Neural progenitor cell (in vitro differentiated cells): ENCODE data around the gene ZXDC. TPM values are rescaled to one million over a fixed set of nuclear protein-coding genes. Genes with fewer than 3 reads are reported as not detected.

Source experiments
- DNase-seq: peaks from one replicate; pipeline ENCODE4 v3.0.0-alpha.2; 2016; ENCODE audit warnings: low spot score
- H2AFZ ChIP-seq: fragments of 200-600 bp; sonication (generic); replicated peaks from 2 replicates; pipeline ENCODE4 v1.6.1; 2016; ENCODE audit warnings: antibody characterized with exemption
- H3F3A ChIP-seq: fragments of 200-600 bp; sonication (generic); 2 replicates; pipeline ENCODE4 v1.6.1; 2016; ENCODE audit warnings: antibody characterized with exemption, low read depth
- H3K27ac ChIP-seq: fragments of 200-600 bp; sonication (generic); 2 replicates; pipeline ENCODE4 v1.5.1; 2016; ENCODE audit warnings: mild to moderate bottlenecking
- H3K27me3 ChIP-seq: fragments of 200-600 bp; sonication (generic); 2 replicates; pipeline ENCODE4 v1.6.1; 2016; ENCODE audit warnings: mild to moderate bottlenecking, moderate library complexity
- H3K36me3 ChIP-seq: fragments of 200-600 bp; sonication (generic); 2 replicates; pipeline ENCODE4 v1.5.1; 2016
- H3K4me1 ChIP-seq: fragments of 200-600 bp; sonication (generic); 2 replicates; pipeline ENCODE4 v1.6.1; 2016; ENCODE audit warnings: mixed run types
- H3K4me2 ChIP-seq: fragments of 200-600 bp; sonication (generic); 2 replicates; pipeline ENCODE4 v1.6.1; 2016
- H3K4me3 ChIP-seq: fragments of 200-600 bp; sonication (generic); 2 replicates; pipeline ENCODE4 v1.5.1; 2016
- H3K79me2 ChIP-seq: fragments of 200-600 bp; sonication (generic); 2 replicates; pipeline ENCODE4 v1.6.1; 2016; ENCODE audit warnings: low read depth
- H3K9ac ChIP-seq: fragments of 200-600 bp; sonication (generic); 2 replicates; pipeline ENCODE4 v1.6.1; 2016
- H3K9me3 ChIP-seq: fragments of 200-600 bp; sonication (generic); 2 replicates; pipeline ENCODE4 v1.5.1; 2016; ENCODE audit warnings: low read depth
- H4K20me1 ChIP-seq: fragments of 200-600 bp; sonication (generic); 2 replicates; pipeline ENCODE4 v1.6.1; 2016; ENCODE audit warnings: low read depth
- H3K27ac Mint-ChIP-seq: 3 replicates; pipeline ENCODE4 v1.8.0; 2021; ENCODE audit warnings: mixed read lengths
- H3K27me3 Mint-ChIP-seq: 2 replicates; pipeline ENCODE4 v1.8.0; 2022; ENCODE audit warnings: low read depth, mild to moderate bottlenecking, inconsistent platforms, moderate library complexity, mixed read lengths; ENCODE audit not compliant: insufficient read depth
- H3K36me3 Mint-ChIP-seq: 3 replicates; pipeline ENCODE4 v1.8.0; 2021; ENCODE audit warnings: mixed read lengths
- H3K4me1 Mint-ChIP-seq: 3 replicates; pipeline ENCODE4 v1.8.0; 2021; ENCODE audit warnings: mixed read lengths
- H3K4me3 Mint-ChIP-seq: 3 replicates; pipeline ENCODE4 v1.8.0; 2021; ENCODE audit warnings: mild to moderate bottlenecking, moderate library complexity, mixed read lengths
- H3K9me3 Mint-ChIP-seq: 3 replicates; pipeline ENCODE4 v1.8.0; 2020; ENCODE audit warnings: mixed read lengths
- CTCF ChIP-seq: fragments of 200-600 bp; sonication (generic); IDR thresholded peaks from 2 replicates; pipeline ENCODE4 v1.5.1; 2017; ENCODE audit warnings: antibody characterized with exemption, mild to moderate bottlenecking
- EZH2 ChIP-seq: fragments of 200-600 bp; sonication (generic); IDR thresholded peaks from 2 replicates; pipeline ENCODE4 v1.6.1; 2017; ENCODE audit warnings: antibody characterized with exemption, mild to moderate bottlenecking, moderate library complexity
- EZH2phosphoT487 ChIP-seq: fragments of 200-600 bp; sonication (generic); IDR thresholded peaks from 2 replicates; pipeline ENCODE4 v1.6.1; 2017; ENCODE audit warnings: antibody characterized with exemption
- total RNA-seq: library from RNA; depleted of rRNA; stranded (reverse); fragments of >200 nt; gene quantifications from 2 replicates; pipeline ENCODE4 v1.2.3, GENCODE V29; 2015; ENCODE audit warnings: low replicate concordance

Gene ZXDC
- total RNA-seq, 1 donor from 2014 or later = 12.4 TPM

GRCh38 chr3:126508564-126508964 lies 32.9 kb upstream of the ZXDC start:
- Histone ChIP-seq H3K4me1 (no peaks in the 10 kb centered on the region), H3K27ac (no peak overlapping the region), H3K9me3 (no peaks in the 10 kb centered on the region), H4K20me1 (no peaks in the 10 kb centered on the region), H2AFZ (no peak overlapping the region), H3K36me3 (no peaks in the 10 kb centered on the region), H3K4me2 (no peak overlapping the region), H3K9ac (no peak overlapping the region), H3K4me3 (no peak overlapping the region), H3K79me2 (no peaks in the 10 kb centered on the region), H3F3A (no peaks in the 10 kb centered on the region), H3K27me3 (no peaks in the 10 kb centered on the region)
- Mint-ChIP-seq H3K36me3 (no peaks in the 10 kb centered on the region), H3K4me3 (no peak overlapping the region), H3K27ac (no peak overlapping the region), H3K4me1 (peaks cover 12% of the 10 kb centered on the region), H3K27me3 (peaks cover 2% of the 10 kb centered on the region), H3K9me3 (no peaks in the 10 kb centered on the region)
- DNase-seq = no peak
- TF ChIP-seq EZH2phosphoT487 = no peak
- TF ChIP-seq CTCF = no peak
- TF ChIP-seq EZH2 = no peak

- Histone ChIP-seq H3K9ac (no peak overlapping the region), H3K4me2 (no peak overlapping the region), H3K27ac (no peak overlapping the region), H3F3A (no peaks in the 10 kb centered on the region), H3K4me1 (no peaks in the 10 kb centered on the region), H3K79me2 (no peaks in the 10 kb centered on the region), H3K4me3 (no peak overlapping the region), H4K20me1 (no peaks in the 10 kb centered on the region), H3K36me3 (no peaks in the 10 kb centered on the region), H3K27me3 (no peaks in the 10 kb centered on the region), H3K9me3 (no peaks in the 10 kb centered on the region), H2AFZ (no peak overlapping the region)
- no peak for DNase-seq
- Mint-ChIP-seq H3K4me1 (peaks cover 12% of the 10 kb centered on the region), H3K4me3 (no peak overlapping the region), H3K27me3 (peaks cover 2% of the 10 kb centered on the region), H3K27ac (no peak overlapping the region), H3K9me3 (no peaks in the 10 kb centered on the region), H3K36me3 (no peaks in the 10 kb centered on the region)
- TF ChIP-seq EZH2 (no peak), CTCF (no peak)
Measured at GRCh38 chr3:126507886-126508285, 32.2 kb upstream of the ZXDC start.

DNA sequence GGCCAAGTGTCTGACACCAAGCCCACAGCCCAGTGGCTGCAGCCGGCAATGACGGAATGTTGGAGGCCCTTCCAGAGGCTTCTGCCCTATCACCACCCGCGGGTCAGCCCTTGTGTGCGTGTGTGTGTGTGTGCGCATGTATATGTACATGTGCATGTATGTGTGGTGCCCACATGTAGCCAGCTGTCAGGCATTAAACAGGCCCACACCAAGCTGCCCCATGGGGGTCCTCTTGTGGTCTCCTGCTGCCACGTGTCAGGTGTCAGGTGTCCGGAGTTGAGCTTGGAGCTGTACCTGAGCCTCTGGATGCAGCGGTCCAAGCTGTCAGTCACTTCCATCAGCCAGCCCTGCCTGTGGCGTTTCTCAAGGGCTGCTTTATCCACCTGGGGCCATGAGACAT lies 28.0 kb upstream of the ZXDC start:
- peaks cover 15% of the 10 kb centered on the region for H3K4me1 ChIP-seq
- H3K79me2 ChIP-seq = no peaks in the 10 kb centered on the region
- peaks cover 12% of the 10 kb centered on the region for H3K4me1 Mint-ChIP-seq
- H3K27ac ChIP-seq = no peak overlapping the region
- no peak overlapping the region for H3K4me3 ChIP-seq
- no peak overlapping the region for H3K4me3 Mint-ChIP-seq
- H3K4me2 ChIP-seq = no peak overlapping the region
- no peak overlapping the region for H3K9ac ChIP-seq
- no peak for DNase-seq
- no peaks in the 10 kb centered on the region for H3K9me3 Mint-ChIP-seq
- H3K27me3 Mint-ChIP-seq = peaks cover 2% of the 10 kb centered on the region
- H3F3A ChIP-seq = peaks cover 10% of the 10 kb centered on the region
- no peaks in the 10 kb centered on the region for H4K20me1 ChIP-seq
- no peaks in the 10 kb centered on the region for H3K9me3 ChIP-seq
- H3K36me3 Mint-ChIP-seq = no peaks in the 10 kb centered on the region
- TF ChIP-seq EZH2phosphoT487 (no peak), CTCF (no peak), EZH2 (no peak)
- no peaks in the 10 kb centered on the region for H3K27me3 ChIP-seq
- no peak overlapping the region for H2AFZ ChIP-seq
- no peak overlapping the region for H3K27ac Mint-ChIP-seq
- H3K36me3 ChIP-seq = no peaks in the 10 kb centered on the region

- H3K9ac ChIP-seq = no peak overlapping the region
- H3K4me2 ChIP-seq = no peak overlapping the region
- H3K9me3 ChIP-seq = no peaks in the 10 kb centered on the region
- H3K27ac Mint-ChIP-seq = no peak overlapping the region
- TF ChIP-seq EZH2phosphoT487 = no peak
- TF ChIP-seq CTCF = no peak
- TF ChIP-seq EZH2 = no peak
- H3K4me1 Mint-ChIP-seq = peaks cover 14% of the 10 kb centered on the region
- peaks cover 10% of the 10 kb centered on the region for H3F3A ChIP-seq
- H3K36me3 ChIP-seq = no peaks in the 10 kb centered on the region
- H3K79me2 ChIP-seq = no peaks in the 10 kb centered on the region
- no peak overlapping the region for H3K4me3 Mint-ChIP-seq
- DNase-seq = no peak
- H3K4me1 ChIP-seq = peaks cover 15% of the 10 kb centered on the region
- H3K27me3 ChIP-seq = no peaks in the 10 kb centered on the region
- H2AFZ ChIP-seq = no peak overlapping the region
- H3K27me3 Mint-ChIP-seq = peaks cover 2% of the 10 kb centered on the region
- no peaks in the 10 kb centered on the region for H3K9me3 Mint-ChIP-seq
- no peaks in the 10 kb centered on the region for H3K36me3 Mint-ChIP-seq
- H4K20me1 ChIP-seq = no peaks in the 10 kb centered on the region
- H3K27ac ChIP-seq = no peak overlapping the region
- no peak overlapping the region for H3K4me3 ChIP-seq
Measured at GRCh38 chr3:126502656-126503055, 27.0 kb upstream of the ZXDC start.
